Activated T-cell treated with anti-CD3 and anti-CD28 coated beads for 24 hours (primary cell): ENCODE results near the gene CRK.

Experiments
- DNase-seq: peaks from one replicate; pipeline ENCODE4 v3.0.0-alpha.2; 2020; ENCODE audit warnings: low read depth

Gene CRK

GRCh38 chr17:1485423-1486376, 29.7 kb upstream of the CRK start:
- no peak for DNase-seq

- DNase-seq: no peak
These were observed 28.8 kb upstream of the CRK start for GRCh38 chr17:1484676-1485422.

GRCh38 chr17:1484060-1484535, 28.1 kb upstream of the CRK start:
- no peak for DNase-seq

- no peak for DNase-seq
These were observed 26.6 kb upstream of the CRK start for GRCh38 chr17:1482680-1483079.

GRCh38 chr17:1481736-1482135, 25.7 kb upstream of the CRK start:
- DNase-seq: no peak

GRCh38 chr17:1480747-1481465, 24.9 kb upstream of the CRK start:
- DNase-seq: no peak

- DNase-seq: no peak
These were observed 22.4 kb upstream of the CRK start for GRCh38 chr17:1478418-1478817.

- DNase-seq: no peak
These were observed 19.4 kb upstream of the CRK start for GRCh38 chr17:1475321-1475854.

- no peak for DNase-seq
These were observed 18.6 kb upstream of the CRK start for GRCh38 chr17:1474402-1475189.

GRCh38 chr17:1473841-1474240, 17.8 kb upstream of the CRK start:
- no peak for DNase-seq

- no peak for DNase-seq
These were observed 17.1 kb upstream of the CRK start for GRCh38 chr17:1473170-1473569.

- no peak for DNase-seq
These were observed 16.1 kb upstream of the CRK start for GRCh38 chr17:1471911-1472821.

GRCh38 chr17:1471490-1471889, 15.5 kb upstream of the CRK start:
- no peak for DNase-seq

- no peak for DNase-seq
These were observed 14.9 kb upstream of the CRK start for GRCh38 chr17:1470755-1471462.

- DNase-seq: no peak
These were observed 14.2 kb upstream of the CRK start for GRCh38 chr17:1470071-1470754.

- DNase-seq: no peak
These were observed 13.3 kb upstream of the CRK start for GRCh38 chr17:1469231-1469852.

- DNase-seq: no peak
These were observed 12.0 kb upstream of the CRK start for GRCh38 chr17:1467898-1468492.

GRCh38 chr17:1467258-1467657, 11.2 kb upstream of the CRK start:
- no peak for DNase-seq
